NCI-H446 (cell line): ENCODE results near the gene TMEM150B.
"Not testable (repeated sequence)": the region's sequence is repeated elsewhere in the genome, so short reads cannot be mapped to it uniquely, and the experiment has no call there.

Source experiments
- DNase-seq, 2 experiments: peaks; one replicate each; lab custom pipeline; 2025; lab: John Stamatoyannopoulos, UW

TMEM150B gene

DNA sequence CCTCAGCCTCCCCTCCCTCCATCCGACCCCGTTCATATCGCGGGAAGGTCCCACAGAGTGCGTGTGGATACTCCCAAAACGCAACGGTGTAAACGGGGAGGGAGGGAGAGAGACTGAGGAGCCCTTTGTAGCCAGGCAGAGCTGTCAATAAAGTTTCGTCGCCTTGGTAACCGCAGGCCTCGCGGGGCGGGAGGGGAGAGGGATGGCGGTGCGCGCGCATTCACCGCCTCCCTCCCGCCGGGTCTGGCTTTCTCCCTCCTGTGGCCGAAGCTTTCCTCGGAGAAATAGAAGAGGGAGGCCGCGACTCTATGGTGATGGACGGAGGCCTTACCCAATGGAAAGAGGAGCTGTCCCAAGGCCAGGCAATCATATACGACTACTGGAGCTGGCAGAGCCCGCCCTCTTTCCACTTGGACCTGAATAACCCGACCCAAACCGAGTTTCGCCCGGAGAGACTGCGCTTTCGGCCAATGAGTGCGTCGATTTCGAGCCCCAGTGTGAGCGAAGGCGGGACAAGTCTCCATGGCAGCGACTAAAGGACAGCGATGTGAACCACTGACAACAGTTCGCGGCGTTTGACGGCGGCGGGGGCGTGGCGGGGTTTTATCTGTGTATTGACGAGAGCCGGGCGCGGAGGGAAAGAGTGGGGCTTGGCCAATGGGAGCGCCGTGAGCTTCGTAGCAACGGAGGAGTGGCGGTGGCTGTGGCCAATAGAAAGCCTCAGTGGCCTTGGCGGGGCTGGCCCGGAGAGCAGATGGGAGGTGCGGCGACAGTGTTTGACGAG lies 14.2 kb upstream of the TMEM150B start, which contains the start of gene KMT5C:
Gene KMT5C (plus strand): TSS at position 772 of the 784 bp plus-strand sequence. CDS start 2,061 bp downstream, outside the sequence.
- DNase-seq: peak; percentile 100

DNA sequence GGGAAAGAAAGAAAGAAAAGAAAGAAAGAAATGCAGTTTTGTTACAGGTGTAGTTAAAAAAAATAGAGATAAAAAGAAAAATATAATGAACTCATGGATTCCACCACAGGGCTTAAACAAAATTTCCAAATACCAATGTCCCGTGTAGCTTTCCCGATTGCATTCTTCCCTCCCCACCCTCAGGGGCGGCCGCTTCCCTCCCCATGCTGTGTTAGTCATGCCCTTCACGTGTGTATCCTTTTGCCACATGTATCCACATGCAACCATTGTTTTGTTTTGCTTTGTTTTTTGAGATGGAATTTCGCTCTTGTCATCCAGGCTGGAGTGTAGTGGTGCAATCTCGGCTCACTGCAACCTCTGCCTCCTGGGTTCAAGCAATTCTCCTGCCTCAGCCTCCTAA lies 11.0 kb upstream of the TMEM150B start:
- no peak for DNase-seq

DNA sequence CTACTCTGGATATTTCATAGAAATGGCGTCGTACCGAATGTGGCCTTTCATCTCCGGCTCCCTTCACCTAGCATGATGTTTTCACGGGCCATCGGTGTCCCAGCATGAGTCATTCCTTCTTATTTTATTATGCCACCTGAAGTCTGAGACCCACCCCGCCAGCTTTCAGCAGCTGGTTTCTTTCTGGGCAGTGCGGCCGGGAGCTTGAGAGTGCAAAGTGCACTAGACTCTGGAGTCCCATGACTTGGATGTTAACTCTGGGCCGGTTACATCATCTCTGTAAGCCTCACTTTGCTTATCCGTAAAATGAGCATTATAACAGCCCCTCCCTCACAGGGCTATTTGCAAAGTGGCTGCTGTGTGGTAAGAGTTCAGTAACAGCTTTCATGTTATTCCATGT lies 8.7 kb upstream of the TMEM150B start:
- DNase-seq: no peak

DNA sequence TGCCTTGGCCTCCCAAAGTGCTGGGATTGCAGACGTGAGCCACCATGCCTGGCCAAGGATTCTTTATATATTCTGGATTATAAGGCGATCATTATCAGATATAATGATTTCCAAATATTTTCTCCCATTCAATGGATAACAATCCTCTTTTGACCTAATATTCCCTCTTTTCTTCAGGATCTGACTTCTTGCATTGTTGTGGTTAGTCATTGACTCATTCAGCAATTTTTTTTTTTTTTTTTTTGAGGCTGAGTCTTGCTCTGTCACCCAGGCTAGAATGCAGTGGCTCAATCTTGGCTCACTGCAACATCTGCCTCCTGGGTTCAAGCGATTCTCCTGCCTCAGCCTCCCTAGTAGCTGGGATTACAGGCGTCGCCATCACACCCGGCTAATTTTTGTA lies 4.7 kb upstream of the TMEM150B start:
- not testable (repeated sequence) for DNase-seq

- DNase-seq: peak; percentile 13 to 47
These were observed 3.7 kb upstream of the TMEM150B start for GRCh38 chr19:55328774-55329318.

- DNase-seq: no peak
These were observed 479 bp downstream of the TMEM150B start for GRCh38 chr19:55324662-55325061.

GRCh38 chr19:55322204-55322885 lies 2.8 kb downstream of the TMEM150B start:
- DNase-seq: no peak

DNA sequence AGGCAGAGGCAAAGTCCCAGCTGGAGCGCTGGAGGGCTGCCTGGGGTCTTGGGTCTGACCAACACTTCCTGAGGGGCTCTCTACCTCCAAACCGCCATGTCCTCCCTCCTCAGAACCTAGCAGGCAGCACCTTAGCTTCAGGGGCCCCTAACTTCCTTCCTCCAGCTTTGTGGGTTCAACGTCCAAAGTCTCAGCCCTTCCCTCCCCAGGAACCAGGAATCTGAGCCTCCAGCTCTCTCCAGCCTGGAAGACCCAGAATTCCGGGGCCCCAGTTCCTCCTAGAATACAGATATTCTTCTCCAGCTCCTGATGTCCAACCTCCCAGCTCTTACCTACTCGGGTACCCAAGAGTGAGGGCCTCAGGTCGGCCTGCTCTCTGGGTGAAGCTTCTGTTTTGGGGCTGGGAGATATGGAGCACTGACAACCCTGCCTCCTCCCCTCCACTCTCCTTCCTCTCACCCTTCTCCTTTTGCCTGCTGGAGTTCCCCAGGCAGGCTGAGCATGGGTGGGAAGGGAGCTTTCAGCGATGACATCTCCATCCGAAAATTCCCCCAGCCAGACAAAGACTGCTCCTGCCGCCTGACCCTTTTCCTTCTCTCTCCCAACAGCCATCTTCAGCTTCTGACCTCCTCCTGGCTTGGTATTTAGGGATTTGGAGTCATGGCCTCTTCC lies 3.5 kb downstream of the TMEM150B start:
- no peak for DNase-seq

DNA sequence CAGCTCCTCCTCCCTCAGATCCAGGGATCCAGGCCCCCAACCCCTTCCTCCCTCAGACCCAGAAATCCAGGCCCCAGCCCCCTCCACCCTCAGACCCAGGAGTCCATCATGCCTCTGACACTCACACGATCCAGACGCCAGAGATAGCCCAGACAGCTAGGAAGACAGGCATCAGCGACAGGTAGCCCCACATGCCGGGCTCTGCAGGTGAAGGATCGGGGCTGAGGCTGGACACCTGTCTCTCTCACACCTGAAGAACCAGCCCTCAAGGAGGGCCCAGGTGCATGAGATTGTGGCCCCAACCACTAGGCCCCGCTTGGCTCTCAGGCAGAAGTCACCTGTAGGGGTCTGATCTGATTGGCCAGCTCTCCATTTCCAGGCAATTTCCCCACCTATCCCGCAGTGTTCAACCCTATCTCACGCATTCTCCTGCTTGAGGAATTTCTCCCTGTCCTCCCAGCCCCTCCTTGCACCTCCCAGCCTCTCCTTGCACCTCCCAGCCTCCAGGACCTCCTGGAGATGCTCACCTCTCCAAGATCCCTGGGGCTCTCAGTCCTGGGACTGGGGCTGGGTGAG lies 4.2 kb downstream of the TMEM150B start:
- DNase-seq: no peak

- peak in 1 of 2 experiments; percentile 44 for DNase-seq
These were observed 5.4 kb downstream of the TMEM150B start for GRCh38 chr19:55319785-55320184.

DNA sequence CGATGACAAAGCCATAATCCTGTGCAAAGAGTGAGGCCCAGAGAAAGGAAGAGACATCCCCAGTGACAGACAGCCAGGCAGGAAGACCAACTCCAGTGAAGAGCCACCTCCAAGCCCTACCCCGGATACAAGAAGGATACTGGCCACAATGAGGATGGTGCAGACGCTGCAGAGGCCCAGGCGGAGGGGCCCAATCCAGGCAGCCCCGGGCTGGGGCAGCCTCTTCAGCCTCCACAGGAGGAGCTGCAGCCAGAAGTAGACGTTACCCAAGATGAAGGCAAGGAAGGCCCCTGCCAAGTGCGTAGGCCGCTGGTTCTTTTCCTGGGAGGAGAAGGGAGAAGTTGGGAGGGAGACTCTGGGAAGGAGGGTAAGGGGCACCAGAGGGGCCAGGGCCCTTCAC lies 8.5 kb downstream of the TMEM150B start:
- DNase-seq: no peak

GRCh38 chr19:55315956-55316525 lies 9.1 kb downstream of the TMEM150B start:
- DNase-seq: no peak

- DNase-seq: no peak
These were observed 10.7 kb downstream of the TMEM150B start for GRCh38 chr19:55314396-55314795.

DNA sequence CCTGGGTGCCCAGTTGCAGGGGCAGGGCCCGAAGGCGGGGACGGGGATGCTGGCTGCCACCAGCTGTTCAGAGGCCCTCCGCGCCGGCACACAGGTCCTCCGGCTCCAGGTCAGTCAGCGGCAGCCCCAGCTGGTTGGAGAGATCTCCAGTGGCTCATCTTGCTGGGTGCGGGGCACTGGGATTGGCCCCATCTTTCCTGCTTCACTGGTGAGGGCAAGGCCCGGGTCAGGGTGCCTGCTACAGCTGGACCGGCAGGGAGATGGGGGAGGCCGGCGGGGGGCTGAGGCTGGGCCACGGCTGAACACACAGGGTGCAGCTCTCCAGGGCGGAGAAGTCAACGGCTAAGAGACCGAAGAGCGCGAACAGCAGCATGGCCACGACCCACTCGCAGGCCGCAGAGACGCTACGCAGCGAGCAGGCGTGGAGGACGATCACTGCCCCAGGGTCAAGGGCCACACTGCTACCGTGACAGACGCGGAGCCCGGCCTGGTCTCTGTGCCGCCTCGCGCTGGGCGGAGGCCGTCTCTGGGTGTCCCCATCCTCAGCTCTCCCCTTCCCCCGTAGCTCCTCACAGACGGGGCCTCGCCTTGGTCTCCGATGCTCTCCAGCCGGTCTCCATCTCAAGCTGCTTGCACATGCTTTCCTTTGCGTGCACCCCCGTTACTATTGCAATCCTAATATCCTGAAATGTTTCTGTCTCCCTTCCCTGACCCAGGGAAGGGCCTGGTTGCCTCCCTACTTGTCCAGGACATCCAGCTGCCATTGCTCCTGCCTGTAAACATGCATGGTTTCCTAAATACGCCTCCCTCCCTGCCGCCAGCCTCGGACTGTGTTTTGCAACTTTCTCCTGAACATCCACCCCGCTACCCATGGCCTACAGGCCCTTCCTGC lies 12.3 kb downstream of the TMEM150B start:
- no peak for DNase-seq

- no peak for DNase-seq
These were observed 13.3 kb downstream of the TMEM150B start for GRCh38 chr19:55311797-55312196.

GRCh38 chr19:55311397-55311796 lies 13.7 kb downstream of the TMEM150B start:
- DNase-seq: no peak

DNA sequence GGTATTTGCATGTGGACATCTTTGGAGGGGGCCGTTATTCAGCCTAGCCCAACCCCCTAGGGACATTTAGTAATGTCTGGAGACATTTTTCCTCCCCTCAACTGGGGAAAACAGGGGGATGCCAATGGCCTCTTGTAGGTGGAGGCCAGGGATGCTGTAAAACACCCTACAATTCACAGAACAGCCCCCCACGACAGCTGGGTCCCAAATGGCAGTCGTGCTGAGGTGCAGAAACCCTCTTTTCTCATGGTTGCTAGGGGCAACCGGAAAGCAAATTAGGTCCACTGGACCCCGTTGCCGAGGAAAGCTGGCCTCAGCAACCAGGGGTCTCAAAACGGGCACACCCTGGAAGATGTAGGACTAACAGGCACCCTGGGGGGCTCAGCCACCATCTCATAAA lies 14.6 kb downstream of the TMEM150B start:
- no peak for DNase-seq

- DNase-seq: no peak
These were observed 15.7 kb downstream of the TMEM150B start for GRCh38 chr19:55309448-55309847.

DNA sequence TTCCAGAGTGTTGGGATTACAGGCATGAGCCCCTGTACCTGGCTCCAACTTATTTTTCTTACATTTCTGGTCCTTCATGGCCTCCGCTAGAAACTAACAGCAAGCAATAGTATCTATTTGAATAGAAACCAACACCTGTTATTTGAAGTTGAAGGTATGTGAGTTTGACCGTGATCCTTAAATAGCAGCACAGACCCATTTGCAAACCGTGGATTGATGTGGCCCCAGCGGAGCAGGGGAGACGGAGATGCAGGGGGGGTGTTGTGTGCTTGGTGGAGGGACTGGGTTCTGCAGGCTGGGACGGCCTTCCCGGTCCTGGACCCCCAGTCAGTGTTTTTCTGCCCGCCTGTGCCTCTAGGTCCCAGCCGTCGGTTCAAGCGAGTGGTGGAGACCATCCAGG lies 16.9 kb downstream of the TMEM150B start:
- DNase-seq: no peak

GRCh38 chr19:55306712-55307111 lies 18.4 kb downstream of the TMEM150B start:
- DNase-seq: no peak
